SK-N-DZ (cell line): Measurements from ENCODE around the gene SUN1. TPM values are rescaled to one million over a fixed set of nuclear protein-coding genes. Genes with fewer than 3 reads are reported as not detected.
"Not testable (repeated sequence)": the region's sequence is repeated elsewhere in the genome, so short reads cannot be mapped to it uniquely, and the experiment has no call there.

Source experiments
- DNase-seq: peaks from one replicate; pipeline ENCODE4 v3.0.0-alpha.2; 2015; ENCODE audit warnings: low spot score
- polyA plus RNA-seq, 2 experiments: library from polyadenylated mRNA; depleted of rRNA; stranded (reverse); fragments of >200 nt; gene quantifications; 2 replicates each; pipeline ENCODE4 v1.2.3, GENCODE V29; 2014

Gene SUN1
- polyA plus RNA-seq (2014; cell fraction: cytosol; rRNA removed) = 120 and 153 TPM in 2 replicates
- 448 and 810 TPM in 2 replicates for polyA plus RNA-seq (2014; cell fraction: nucleus; rRNA removed)

- no peak for DNase-seq
These were observed at the start of gene SUN1 for GRCh38 chr7:832167-832967. SUN1 (plus strand) TSS chr7:832476; CDS start chr7:832525, 49 bp downstream.

DNA sequence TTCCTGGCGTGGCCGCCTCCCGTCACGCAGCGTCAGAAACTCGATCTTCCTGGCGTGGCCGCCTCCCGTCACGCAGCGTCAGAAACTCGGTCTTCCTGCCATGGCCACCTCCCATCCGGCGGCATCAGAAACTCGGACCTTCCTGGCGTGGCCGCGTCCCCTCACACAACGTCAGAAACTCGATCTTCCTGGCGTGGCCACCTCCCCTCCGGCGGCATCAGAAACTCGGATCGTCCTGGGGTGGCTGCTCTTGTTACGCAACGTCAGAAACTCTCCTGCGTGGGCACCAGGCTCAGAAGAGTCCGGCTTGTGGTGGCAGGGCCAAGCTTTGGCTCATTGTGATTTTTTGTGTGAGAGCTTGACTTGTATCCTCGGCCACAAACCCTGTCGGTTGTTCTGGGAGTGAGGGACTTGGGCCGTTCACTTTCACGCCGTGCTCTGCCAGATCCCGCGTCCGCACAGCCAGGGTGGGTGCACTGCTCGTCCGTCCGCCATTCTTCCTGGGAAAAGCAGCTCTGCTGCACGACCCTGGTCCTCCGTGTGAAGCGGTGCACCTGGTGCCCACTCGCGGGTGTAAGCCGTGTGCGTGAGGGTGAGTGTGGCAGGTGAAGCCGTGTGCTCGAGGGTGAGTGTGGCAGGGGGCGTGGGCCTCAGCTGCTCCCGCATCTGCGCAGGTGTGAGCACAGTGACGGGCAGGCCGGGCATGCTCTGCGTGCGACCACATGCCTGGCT lies 49.4 kb upstream of the SUN1 start:
- no peak for DNase-seq

DNA sequence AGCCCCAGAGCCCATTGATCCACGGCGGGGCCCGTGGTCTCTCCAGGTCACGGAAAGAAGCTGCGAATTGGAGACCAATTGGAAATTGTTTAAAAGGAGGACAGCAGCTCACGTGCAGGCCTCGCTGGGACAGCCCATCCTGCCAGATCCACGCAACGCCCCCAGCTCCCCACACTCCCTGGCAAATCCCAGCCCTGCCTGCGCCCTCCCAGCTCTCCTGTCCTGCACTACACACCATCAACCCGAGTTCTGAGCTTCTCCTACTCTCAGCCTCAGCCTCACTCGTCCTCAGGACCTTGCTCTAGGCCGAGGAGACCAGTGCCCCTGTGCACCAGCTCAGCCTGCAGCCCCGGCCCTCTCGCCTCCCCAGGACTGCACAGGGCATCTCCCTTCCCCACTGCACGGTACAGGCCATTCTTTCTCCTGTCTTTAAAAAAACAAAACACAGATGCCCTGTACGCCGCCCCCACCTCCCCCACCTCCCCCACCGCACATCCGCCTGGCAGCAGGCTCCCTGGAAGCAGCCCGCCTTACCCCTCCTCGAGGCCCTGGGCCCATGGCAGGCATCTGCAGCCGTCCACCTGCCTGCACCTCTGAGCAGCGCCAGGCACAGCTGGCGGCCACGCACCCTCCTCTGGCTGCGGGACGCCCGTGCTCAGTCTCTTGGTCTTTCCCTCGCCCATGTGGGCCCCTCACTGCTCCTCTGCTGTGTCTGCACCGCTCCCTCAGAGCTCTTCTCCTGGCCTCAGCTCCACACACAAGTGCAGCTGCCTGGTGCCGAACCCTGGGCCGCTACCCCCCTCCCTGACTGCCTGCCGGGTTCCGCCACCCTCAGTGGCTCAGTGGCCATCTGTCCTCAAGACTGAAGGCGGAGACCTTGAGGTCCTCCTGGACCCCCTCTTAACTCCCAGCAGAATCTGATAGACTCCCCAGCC lies 48.5 kb upstream of the SUN1 start:
- no peak for DNase-seq

DNA sequence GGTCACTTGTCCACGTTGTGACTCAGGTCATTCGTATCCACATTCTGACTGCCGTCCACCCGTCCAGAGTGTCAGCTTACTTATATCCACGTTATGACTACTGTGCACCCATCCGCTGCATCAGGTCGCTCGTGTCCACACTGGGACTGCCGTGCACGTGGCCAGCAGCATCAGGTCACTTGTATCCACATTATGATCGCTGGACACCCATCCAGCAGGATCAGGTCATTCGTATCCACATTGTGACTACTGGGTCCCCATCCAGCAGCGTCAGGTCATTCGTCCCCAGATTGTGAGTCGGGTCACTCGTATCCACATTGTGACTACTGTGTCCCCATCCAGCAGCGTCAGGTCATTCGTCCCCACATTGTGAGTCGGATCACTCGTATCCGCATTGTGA lies 47.3 kb upstream of the SUN1 start:
- no peak for DNase-seq

- no peak for DNase-seq
These were observed 46.9 kb upstream of the SUN1 start for GRCh38 chr7:785416-785815.

DNA sequence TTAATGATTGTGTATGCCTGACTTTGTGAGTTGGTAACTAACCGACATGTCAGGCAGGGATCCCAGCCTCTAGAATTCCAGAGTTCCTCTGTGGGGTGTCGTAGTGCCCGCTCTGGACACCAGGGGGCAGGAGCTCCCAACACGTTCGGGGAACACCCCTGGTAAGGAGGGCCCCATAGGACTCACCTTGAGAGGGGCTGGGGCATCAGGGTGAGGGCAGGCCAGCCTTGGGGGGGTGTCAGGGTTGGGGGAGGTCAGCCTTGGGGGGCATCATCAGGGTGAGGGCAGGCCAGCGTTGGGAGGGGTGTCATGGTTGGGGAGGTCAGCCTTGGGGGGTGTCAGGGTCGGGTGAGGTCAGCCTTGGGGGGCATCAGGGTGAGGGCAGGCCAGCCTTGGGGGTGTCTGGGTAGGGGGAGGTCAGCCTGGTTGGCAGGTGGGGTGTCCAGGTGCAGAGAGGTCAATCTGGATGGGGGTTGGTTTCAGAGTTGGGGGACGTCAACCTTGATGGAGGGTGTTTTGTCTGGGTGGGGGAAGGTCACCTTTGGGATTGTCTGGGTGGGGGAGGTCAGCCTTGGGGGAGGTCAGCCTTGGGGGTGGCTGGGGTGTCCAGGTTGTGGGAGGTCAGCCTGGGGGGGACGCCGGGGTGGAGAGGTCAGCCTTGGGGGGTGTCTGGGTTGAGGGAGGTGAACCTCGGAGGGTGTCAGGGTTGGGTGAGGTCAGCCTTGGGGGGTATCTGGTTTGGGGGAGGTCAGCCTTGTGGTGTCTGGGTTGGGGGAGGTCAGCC lies 45.6 kb upstream of the SUN1 start:
- DNase-seq = peak; percentile 58

DNA sequence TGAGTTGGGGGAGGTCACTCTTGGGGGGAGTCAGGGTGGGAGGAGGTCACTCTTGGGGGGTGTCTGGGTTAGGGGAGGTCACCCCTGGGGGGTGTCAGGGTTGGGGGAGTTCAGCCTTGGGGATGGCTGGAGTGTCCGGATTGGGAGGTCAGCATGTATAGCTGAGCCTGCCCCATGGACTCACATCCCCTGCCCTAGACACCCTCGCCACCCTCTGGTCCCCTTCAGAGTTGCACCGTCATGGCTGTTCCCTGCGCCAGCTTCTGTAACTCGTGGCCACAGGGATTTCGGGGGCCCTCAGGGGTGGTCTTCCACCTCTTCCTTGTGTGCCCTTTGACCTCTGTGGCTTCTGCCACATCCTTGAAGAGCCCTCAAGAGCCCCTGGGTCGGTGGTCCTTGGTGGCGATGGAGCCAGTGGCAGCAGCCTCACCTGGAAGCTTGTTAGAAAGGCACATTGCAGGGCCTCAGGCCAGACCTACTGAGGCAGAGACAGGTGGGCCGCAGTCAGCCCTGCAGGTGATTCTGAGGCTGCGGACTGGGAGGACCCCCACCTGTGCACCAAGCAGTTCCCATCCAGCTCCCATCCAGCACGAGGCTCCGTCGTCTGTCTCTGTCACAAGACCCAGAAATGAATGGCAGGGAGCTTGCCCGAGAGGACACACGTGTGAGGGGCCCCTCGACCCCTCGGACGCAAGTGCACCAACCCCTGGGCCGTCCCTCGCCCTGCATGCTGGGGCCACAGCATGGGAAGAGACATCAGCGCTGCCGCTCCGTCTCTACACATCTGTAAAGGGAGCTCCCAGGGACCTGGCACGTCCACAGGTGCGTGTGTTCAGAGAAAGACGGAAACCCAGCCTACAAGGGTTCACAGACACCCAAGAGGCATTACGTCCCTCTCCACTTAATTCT lies 44.7 kb upstream of the SUN1 start:
- no peak for DNase-seq

GRCh38 chr7:791519-791918 lies 40.8 kb upstream of the SUN1 start:
- no peak for DNase-seq

- DNase-seq = no peak
These were observed 38.1 kb upstream of the SUN1 start for GRCh38 chr7:794207-794606.

GRCh38 chr7:794671-795329 lies 37.5 kb upstream of the SUN1 start:
- DNase-seq = no peak

DNA sequence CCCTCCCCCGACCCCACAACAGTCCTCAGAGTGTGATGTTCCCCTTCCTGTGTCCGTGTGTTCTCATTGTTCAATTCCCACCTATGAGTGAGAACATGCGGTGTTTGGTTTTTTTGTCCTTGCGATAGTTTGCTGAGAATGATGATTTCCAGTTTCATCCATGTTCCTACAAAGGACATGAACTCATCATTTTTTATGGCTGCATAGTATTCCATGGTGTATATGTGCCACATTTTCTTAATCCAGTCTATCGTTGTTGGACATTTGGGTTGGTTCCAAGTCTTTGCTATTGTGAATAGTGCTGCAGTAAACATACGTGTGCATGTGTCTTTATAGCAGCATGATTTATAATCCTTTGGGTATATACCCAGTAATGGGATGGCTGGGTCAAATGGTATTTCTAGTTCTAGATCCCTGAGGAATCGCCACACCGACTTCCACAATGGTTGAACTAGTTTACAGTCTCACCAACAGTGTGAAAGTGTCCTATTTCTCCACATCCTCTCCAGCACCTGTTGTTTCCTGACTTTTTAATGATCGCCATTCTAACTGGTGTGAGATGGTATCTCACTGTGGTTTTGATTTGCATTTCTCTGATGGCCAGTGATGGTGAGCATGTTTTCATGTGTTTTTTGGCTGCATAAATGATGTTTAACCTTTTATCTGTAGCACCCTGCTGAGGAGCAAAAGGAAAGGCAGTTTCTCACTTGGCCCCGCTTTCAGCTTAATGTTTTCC lies 35.7 kb upstream of the SUN1 start:
- not testable (repeated sequence) for DNase-seq

DNA sequence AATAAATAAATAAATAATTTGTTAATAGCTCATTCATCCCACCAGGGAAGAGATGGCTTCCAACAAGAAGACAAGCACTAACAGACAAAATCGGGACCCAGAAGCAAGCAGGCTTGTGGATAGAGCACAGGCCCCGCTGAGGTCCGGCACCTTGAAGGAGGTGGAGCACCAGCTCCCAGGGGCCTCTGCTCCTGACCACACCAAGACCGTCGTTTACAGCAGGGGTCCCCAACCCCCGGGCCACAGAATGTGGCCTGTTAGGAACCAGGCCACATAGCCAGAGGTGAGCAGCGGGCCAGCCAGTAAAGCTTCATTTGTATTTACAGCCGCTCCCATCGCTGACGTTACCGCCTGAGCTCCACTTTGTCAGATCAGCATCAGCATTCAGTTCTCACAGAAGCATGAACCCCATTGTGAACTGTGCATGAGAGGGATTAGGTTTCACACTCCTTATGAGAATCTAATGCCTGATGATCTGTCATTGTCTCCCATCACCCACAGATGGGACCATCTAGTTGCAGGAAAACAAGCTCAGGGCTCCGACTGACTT lies 33.3 kb upstream of the SUN1 start:
- no peak for DNase-seq

GRCh38 chr7:800692-801091 lies 31.6 kb upstream of the SUN1 start:
- DNase-seq = no peak

- not testable (repeated sequence) for DNase-seq
These were observed 30.9 kb upstream of the SUN1 start for GRCh38 chr7:801351-801750.

DNA sequence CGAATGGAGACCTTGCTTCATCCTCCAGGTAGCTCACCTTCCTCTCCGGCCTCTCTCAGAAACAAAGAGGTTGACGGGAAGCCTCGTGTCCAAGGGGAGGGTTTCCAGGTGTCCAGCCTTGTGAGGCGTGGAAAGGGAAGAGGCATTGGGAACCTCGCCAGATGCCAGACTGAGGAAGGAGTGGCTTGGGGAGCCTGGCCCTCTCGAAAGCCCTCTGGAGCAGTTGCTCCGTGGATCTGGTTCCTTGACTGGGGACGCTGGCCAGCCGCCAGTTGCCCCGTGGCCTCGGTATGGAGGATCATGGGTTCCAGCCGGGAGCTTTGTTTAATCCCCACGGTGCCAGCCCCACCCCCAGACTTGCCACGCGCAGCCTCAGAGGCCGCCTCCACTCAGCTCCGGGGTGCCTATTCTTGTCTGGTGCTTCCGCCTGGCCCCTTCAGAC lies 30.3 kb upstream of the SUN1 start:
- DNase-seq = no peak

DNA sequence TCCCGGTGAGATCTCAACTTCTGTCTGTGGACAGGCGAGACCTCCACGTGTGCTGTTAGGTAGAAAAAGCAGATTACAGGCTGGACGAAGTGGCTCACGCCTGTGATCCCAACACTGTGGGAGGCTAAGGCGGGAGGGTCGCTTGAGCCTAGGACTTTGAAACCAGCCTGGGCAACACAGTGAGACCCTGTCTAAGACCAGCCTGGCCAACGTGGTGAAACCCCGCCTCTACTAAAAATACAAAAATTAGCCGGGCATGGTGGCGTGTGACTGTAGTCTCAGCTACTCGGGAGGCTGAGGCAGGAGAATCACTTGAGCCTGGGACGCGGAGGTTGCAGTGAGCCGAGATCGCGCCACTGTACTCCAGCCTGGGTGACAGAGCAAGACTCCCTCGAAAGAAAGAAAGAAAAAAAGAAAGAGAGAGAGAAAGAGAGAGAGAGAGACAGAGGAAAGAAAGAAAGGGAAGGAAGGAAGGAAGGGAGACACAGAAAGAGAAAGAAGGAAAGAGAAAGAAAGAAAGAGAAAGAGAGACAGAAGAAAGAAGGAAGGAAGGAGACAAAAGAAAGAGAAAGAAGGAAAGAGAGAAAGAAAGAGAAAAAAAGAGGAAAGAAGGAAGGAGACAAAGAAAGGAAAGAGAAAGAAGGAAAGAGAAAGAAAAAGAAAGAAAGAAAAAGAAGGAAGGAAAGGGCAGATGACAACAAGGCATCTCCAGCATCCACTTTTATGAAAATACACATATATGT lies 29.6 kb upstream of the SUN1 start:
- DNase-seq = no peak

GRCh38 chr7:803243-803635 lies 29.0 kb upstream of the SUN1 start:
- no peak for DNase-seq
